GM19023 (cell line): ENCODE measurements around the gene ZNF429.
A peak's percentile ranks its signal among the peaks of the same experiment; 100 is the strongest.
"Not testable (repeated sequence)": the region's sequence is repeated elsewhere in the genome, so short reads cannot be mapped to it uniquely, and the experiment has no call there.

Source experiments
- ATAC-seq: cut with Tn5 transposase; IDR thresholded peaks from one replicate; pipeline ENCODE4 v1.9.1; 2021; ENCODE audit warnings: mild to moderate bottlenecking, moderate library complexity; ENCODE audit not compliant: unreplicated experiment

ZNF429 gene

GRCh38 chr19:21505459-21506451, at the start of gene ZNF429:
TSS of gene ZNF429 (plus strand) at chr19:21505602. CDS start at chr19:21505772, 170 bp downstream.
- peak; percentile 100 for ATAC-seq

GRCh38 chr19:21460686-21461085, 44.7 kb upstream of the ZNF429 start:
- ATAC-seq = no peak

DNA sequence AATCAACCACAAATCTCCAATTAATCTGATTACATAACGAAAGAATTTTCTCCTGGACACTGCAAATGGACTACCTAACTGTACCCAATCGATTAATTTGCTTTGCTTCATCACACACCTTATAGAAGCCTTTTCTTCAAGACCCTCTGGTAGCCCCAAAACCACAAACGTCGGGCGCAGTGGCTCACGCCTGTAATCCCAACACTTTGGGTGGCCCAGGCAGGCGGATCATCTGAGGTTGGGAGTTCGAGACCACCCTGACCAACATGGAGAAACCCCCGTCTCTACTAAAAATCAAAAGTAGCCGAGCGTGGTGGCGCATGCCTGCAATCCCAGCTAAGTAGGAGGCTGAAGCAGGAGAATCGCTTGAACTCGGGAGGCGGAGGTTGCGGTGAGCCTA, 42.9 kb upstream of the ZNF429 start:
- no peak for ATAC-seq

- peak; percentile 45 for ATAC-seq
Observed at GRCh38 chr19:21463449-21464105, 41.8 kb upstream of the ZNF429 start.

DNA sequence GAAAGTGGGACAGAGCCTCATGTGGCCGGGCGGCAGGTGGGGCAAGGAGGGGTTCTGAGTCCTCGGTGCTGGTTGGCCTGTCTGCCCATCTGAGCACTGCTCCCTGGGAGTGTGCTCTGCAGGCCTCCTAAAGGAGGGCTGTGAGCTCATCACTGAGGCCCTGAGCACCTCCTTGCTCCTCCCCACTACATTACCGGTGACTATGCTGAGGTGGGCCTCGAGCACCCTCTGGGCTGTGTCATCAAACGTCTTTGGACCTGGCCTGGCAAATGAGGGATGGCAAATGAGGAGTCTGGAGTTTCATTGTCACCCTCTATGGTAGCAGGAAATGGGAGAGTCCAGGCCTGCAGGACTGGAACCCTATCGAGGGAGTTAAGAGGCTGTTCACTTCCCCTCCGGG, 38.8 kb upstream of the ZNF429 start:
- no peak for ATAC-seq

- no peak for ATAC-seq
Observed at GRCh38 chr19:21468791-21469190, 36.6 kb upstream of the ZNF429 start.

DNA sequence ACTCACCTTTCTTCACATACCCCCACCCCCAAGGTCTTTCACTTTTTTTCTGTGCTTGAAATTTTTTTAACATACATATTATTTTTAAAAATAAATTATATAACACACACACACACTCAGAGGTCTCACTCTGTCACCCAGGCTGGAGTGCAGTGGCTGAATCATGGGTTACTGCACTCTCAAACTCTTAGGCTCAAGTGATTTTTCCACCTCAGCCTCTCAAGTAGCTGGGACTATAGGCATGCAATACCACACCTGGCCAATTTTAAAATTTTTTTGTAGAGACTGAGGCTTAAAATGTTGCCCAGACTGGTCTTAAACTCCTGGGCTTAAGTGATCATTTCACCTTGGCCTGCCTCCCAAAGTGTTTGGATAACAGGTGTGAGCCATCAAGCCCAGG, 32.9 kb upstream of the ZNF429 start:
- no peak for ATAC-seq

GRCh38 chr19:21474671-21475181, 30.7 kb upstream of the ZNF429 start:
- ATAC-seq = peak; percentile 58

GRCh38 chr19:21482361-21482760, 23.0 kb upstream of the ZNF429 start:
- ATAC-seq = not testable (repeated sequence)

DNA sequence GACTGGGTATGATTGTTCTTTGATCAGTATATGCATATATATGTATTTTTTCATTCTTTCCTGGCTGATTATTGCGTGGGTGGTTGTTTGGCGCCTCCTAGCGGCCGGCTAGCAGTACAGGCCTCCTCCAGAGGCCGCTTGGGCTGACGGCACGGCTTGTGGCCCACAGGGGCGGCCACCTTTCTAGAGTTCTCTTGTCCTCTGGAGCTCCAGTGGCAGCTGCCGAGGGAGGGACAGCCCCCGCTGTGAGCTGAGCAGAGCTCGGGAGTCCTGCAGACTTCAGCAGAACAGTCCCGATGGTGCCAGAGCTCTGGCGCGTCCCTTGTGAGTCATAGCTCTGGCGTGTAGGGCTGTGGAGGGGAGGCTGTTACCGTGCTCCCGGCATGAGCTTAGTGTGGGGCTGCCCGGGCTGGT, 22.5 kb upstream of the ZNF429 start:
- ATAC-seq = no peak

DNA sequence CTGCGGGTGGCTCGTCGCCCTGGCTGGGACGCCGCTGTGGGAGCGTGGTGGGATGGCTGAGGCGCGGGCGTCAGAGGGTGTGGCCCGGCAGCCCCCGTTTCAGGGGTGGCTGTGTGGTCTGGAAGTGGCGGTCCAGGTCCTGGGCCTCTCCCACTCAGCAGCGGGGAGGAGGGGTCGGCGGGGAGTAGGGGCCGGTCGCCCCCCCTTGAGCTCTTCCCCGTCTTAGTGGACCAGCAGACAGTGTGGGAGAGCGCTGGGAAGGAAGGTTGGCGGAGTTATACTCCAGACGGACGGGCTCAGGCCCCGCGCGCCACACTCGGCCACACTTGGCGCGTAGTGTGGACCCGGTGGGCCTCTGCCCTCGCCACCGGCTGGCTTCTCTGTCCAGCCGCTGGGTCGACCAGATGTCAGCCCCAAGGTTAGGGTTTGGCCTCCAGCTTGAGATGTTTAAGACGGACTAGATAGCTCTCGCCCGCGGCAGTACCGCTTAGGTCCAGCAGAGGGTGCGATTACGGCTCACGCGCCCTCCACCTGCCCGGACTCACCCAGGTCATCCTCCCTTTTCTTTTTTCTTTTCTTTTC, 21.7 kb upstream of the ZNF429 start:
- ATAC-seq = no peak

GRCh38 chr19:21484631-21485030, 20.8 kb upstream of the ZNF429 start:
- no peak for ATAC-seq

DNA sequence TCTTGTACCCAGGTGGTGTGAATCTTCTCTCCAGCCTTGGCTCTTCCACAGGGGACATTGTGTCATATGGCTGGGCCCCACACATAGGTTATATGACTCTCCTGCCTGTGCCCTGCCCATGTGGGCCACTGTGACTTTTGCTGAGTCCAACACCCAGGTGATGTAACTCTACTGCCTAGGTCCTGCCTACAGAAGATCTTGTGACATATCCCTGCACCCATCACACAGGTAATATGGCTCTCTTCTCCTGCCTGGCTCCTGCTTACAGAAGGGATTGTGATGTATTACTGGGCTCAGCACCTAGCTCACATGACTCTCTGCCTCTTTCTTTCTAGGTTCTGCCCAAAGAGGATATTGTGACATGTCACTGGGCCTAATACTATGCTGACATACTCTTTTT, 19.5 kb upstream of the ZNF429 start:
- ATAC-seq = no peak

GRCh38 chr19:21487969-21488368, 17.4 kb upstream of the ZNF429 start:
- ATAC-seq = no peak

- no peak for ATAC-seq
Observed at GRCh38 chr19:21491146-21491545, 14.3 kb upstream of the ZNF429 start.

GRCh38 chr19:21492947-21493906, 12.2 kb upstream of the ZNF429 start:
- ATAC-seq = no peak

DNA sequence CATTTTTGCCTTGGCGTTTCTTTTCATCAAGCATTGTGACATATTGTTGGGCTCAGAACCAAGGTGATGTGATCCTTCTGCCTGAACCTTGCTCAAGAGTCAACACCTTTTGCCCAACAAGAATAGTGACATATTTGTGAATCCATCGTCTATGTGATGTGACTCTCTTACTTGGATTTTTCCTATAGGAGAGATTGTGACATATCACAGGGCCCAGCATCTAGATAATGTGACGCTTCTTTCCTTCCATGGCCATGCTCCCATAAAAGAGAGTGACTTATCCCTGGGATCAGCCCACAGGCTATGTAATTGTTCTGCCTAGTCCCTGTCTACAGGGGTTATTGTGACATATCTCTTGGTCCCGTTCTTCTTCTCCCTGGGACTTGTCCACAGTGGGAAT, 8.5 kb upstream of the ZNF429 start:
- ATAC-seq = no peak

- ATAC-seq = no peak
Observed at GRCh38 chr19:21498651-21499050, 6.8 kb upstream of the ZNF429 start.

- no peak for ATAC-seq
Observed at GRCh38 chr19:21508198-21508597, 2.8 kb downstream of the ZNF429 start.

DNA sequence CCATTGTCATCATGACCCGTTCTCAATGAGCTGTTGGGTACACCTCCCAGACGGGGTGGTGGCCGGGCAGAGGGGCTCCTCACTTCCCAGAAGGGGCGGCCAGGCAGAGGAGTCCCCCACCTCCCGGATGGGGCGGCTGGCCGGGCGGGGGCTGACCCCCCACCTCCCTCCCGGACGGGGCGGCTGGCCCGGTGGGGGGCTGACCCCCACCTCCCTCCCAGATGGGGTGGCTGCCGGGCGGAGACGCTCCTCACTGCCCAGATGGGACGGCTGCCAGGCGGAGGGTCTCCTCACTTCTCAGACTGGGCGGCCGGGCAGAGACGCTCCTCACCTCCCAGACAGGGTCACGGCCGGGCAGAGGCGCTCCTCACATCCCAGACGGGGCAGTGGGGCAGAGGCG, 5.7 kb downstream of the ZNF429 start:
- ATAC-seq = not testable (repeated sequence)
